Parietal lobe (tissue), 2 donors: ENCODE results near the gene DDX11. TPM values are rescaled to one million over a fixed set of nuclear protein-coding genes. Genes with fewer than 3 reads are reported as not detected.

Source experiments
- small RNA-seq: library from RNA; depleted of rRNA; stranded (forward); fragments of <200 nt; gene quantifications from one replicate; pipeline ENCODE3, GENCODE V24; 2014; ENCODE audit warnings: low replicate concordance
- total RNA-seq: library from RNA; depleted of rRNA; stranded (reverse); fragments of >200 nt; gene quantifications from one replicate; pipeline ENCODE4 v1.2.3, GENCODE V29; 2014

DDX11 gene
- total RNA-seq = 25.0 TPM

GRCh38 chr12:31073527-31074332 is at the start of gene DDX11:
DDX11 (plus strand) TSS chr12:31073860; CDS start chr12:31078394, 4,534 bp downstream.

Small RNA genes within 50 kb of the gene (small RNA-seq; reads per million reads assigned to genes)
- not detected for gene RF00072

Other genes with a start within 250 kb of the DDX11 start
- 13.8 TPM for gene TSPAN11, start 147.1 kb upstream of the DDX11 start, total RNA-seq